GM10847 (cell line): ENCODE results near the gene LEMD2.

ENCODE experiments used
- POLR2A ChIP-seq: IDR thresholded peaks from 2 replicates; pipeline ENCODE4 v1.6.1; 2011; ENCODE audit not compliant: insufficient read length; ENCODE audit errors: extremely low read depth

Gene LEMD2

GRCh38 chr6:33822575-33823395 is 33.9 kb upstream of the LEMD2 start:
- TF ChIP-seq POLR2A = no peak

GRCh38 chr6:33820784-33821520 is 32.0 kb upstream of the LEMD2 start:
- TF ChIP-seq POLR2A = no peak

GRCh38 chr6:33820243-33820642 is 31.3 kb upstream of the LEMD2 start:
- no peak for TF ChIP-seq POLR2A

GRCh38 chr6:33819021-33819420 is 30.1 kb upstream of the LEMD2 start:
- no peak for TF ChIP-seq POLR2A

- no peak for TF ChIP-seq POLR2A
These were observed 29.4 kb upstream of the LEMD2 start for GRCh38 chr6:33818293-33818692.

GRCh38 chr6:33817489-33817888 is 28.6 kb upstream of the LEMD2 start:
- no peak for TF ChIP-seq POLR2A

- no peak for TF ChIP-seq POLR2A
These were observed 28.0 kb upstream of the LEMD2 start for GRCh38 chr6:33816911-33817310.

- no peak for TF ChIP-seq POLR2A
These were observed 26.9 kb upstream of the LEMD2 start for GRCh38 chr6:33815854-33816253.

- TF ChIP-seq POLR2A = no peak
These were observed 25.4 kb upstream of the LEMD2 start for GRCh38 chr6:33813990-33814985.

- no peak for TF ChIP-seq POLR2A
These were observed 24.4 kb upstream of the LEMD2 start for GRCh38 chr6:33813246-33813904.

GRCh38 chr6:33812669-33813068 is 23.7 kb upstream of the LEMD2 start:
- no peak for TF ChIP-seq POLR2A

- TF ChIP-seq POLR2A = no peak
These were observed 20.7 kb upstream of the LEMD2 start for GRCh38 chr6:33809594-33809993.

GRCh38 chr6:33808641-33809180 is 19.8 kb upstream of the LEMD2 start:
- no peak for TF ChIP-seq POLR2A

GRCh38 chr6:33807606-33808005 is 18.7 kb upstream of the LEMD2 start:
- TF ChIP-seq POLR2A = no peak
